ENCODE results near the gene MAPK7.

DNA sequence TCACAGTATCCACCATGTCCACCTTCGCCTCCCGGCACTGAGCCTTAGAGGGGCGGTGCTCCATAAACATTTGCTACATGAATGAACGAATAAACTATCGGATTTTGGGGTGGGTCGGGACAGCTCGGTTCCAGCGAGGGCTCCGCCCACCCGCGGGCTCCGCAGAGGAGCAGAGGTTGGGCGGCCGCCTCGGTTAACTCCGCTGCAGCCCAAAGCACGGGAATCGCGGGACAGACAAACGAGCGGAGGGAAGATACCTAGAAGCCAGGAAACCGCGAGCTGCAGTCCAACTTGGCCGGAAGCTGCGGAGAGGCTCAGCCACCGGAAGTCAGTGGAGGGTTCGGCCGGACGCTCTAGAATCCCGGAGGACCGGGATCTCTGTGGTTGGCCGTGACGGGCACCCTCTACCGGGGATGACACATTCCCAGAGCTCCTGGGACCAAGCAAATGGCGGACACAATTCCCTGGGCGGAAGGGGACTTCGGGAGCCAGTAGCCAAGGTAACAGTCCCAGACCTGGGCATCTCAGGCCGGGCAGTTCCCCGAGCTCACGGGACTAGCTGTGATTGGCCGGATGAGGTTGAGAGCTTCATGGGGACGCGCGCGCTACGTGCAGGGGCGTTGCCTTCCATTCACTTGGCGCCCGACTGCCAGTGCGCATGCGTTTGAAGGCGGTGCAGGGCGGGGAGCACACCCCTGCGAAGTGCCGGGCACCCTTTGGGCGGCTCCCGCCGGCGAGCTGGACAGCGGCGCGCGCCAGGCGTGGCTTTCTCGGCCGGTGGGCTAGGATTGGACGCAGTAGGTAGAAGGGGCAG is 489 bp upstream of the MAPK7 start:
- no peak for TF ChIP-seq GATA2 (IDR thresholded peaks at IDR 0.05; ENCODE audit: low read depth, low read length)
- TF ChIP-seq GATA3 (IDR thresholded peaks at IDR 0.05; ENCODE audit: low read depth, low read length), result no peak
